Activated T-cell treated with anti-CD3 and anti-CD28 coated beads for 4 hours (primary cell): Measurements from ENCODE around the gene PHEX.
"Not testable (repeated sequence)": the region's sequence is repeated elsewhere in the genome, so short reads cannot be mapped to it uniquely, and the experiment has no call there.

Experiments used
- DNase-seq: peaks from one replicate; pipeline ENCODE4 v3.0.0-alpha.2; 2020

Gene PHEX

DNA sequence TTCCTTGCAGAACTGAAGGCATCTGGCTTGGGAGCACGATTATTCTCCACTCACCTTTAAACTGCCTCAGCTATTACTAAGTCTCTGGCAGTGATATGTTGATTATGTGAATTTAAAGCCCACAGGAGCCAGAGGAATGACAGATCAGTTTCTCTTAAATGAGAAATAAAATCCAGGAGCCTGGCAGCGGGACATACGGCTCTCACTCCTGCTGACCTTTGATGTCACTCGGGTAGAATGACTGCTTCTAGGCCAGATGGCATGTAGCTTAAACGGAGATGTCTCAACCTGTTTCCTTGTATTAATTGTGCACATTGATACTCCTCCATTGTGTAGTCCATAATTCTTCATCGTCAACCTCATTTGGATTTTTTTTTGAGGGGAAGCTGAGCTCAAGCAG, 236.6 kb downstream of the PHEX start:
- DNase-seq: no peak

DNA sequence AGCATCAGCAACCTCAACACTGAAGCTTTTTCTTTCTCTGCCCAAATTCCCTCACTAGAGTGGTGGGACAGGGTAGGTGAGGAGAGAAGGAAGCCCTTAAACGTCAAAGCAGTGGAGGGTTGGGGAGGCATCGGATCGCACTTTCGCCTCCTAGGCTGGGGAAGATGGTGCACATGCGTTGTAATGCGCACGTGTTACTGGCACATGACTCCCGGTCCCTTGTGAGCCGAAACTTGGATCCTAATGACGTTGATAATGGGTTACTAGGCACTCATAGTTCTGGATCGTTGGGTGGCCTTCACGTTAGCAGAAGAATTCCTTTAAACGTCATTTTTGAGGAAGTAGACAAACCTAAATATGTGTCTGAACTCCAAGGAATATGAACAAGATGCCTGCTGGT, 240.5 kb downstream of the PHEX start, which contains the start of gene CBLL2:
CBLL2 (plus strand) TSS at position 301 of the 400 bp plus-strand sequence; CDS start at position 380, 79 bp downstream.
- DNase-seq: no peak

DNA sequence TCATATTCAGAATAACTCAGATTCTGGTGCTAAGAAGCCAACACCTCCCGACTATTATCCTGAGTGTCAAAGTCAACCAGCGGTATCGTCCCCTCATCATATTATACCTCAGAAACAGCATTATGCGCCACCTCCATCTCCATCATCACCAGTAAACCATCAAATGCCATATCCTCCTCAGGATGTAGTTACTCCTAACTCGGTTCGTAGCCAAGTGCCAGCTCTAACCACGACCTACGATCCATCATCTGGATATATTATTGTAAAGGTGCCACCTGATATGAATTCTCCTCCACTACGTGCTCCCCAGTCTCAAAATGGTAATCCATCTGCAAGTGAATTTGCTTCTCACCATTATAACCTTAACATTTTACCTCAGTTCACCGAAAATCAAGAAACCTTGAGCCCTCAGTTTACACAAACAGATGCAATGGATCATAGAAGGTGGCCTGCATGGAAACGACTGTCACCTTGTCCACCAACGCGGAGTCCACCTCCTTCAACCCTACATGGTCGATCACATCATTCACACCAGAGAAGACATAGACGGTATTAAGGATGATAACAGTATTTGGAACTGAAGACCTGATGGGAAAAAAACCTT, 241.7 kb downstream of the PHEX start:
- no peak for DNase-seq

DNA sequence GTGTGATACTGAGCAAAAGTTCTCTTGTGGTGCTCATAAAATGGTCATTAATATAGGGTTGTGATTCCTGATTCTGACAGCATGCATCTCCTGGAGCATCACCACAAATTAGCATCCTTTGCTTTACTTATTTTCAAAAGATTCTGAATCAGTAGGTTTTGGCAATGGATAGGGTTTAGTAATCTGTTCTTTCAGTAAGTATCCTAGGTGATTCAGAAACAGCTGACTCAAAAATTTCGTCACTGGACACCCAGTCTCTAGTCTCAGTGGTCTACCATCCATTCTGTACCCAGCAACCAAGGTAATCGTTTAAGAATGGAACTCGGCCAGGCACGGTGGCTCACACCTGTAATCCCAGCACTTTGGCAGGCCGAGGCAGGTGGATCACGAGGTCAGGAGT, 244.7 kb downstream of the PHEX start:
- no peak for DNase-seq

DNA sequence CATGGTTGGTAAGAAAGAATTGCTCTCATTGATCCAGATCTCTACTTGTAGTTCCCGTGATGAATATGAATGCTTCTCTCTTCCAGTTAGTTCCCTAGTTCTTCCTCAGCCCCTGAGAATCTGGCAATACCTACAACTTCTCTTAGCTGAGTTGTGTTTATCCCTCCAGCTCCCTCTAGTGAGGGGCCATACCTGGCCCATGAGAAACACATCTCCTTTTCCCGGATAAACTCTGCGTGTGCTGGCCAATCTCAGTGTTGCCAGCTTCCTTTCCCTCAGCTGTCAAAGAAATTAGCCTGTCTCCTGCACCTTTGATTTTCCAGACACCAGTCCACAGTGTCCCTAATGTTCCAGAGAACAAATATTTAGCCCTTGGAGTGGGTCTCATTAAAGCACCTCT, 246.2 kb downstream of the PHEX start:
- DNase-seq: no peak

DNA sequence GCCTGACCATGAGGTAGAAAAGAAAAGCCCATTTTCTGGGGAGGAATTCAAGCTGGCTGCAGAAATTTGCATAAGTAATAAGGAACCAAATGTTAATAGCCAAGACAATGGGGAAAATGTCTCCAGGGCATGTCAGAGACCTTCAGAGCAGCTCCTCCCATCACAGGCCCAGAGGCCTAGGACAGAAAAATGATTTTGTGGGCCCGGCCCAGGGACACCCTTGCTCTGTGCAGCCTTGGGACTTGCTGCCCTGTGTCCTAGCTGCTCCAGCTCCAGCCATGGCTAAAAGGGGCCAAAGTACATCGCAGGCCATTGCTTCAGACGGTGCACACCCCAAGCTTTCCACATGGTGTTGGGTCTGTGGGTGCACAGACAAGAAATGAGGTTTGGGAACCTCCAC, 257.1 kb downstream of the PHEX start:
- DNase-seq: not testable (repeated sequence)

DNA sequence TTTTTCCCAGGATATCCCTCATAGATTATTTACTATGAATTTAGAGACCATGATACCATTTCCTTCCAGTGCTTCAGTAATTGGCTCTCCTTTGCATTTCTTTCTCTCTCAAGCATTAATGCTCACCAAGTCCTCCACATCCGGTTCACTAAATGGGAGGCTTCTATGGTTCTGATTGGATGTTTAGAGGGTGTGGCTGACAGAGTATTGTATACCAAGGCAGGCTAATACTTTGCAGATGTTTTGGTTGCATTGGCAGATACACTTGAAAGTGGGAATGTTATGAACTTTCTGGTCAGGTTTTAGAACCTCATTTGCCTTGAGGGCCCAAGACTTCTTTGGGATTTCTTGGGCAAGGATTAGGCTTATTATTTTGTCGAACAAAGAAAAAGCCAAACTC, 264.7 kb downstream of the PHEX start:
- DNase-seq: no peak

DNA sequence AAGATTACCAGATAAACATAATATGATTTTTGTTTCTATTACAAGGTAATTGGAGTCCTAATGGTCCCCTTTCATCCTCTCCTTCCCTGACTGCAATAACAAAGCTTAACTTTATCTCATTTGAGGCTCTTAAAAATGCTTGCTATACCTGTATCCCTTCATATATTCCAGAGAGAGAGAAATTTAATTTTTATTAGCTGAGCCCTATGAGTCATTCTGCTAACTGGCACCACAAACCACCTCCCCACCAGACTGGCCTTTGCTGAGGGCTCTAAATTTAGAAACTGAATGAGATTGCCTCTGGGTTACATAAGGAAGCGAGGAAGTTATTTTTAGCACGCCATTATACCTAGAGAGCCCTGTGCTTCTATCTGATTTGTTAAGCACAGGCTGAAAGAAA, 268.0 kb downstream of the PHEX start:
- DNase-seq: no peak
